Measurements from ENCODE around the gene MED27.

The MED27 gene

DNA sequence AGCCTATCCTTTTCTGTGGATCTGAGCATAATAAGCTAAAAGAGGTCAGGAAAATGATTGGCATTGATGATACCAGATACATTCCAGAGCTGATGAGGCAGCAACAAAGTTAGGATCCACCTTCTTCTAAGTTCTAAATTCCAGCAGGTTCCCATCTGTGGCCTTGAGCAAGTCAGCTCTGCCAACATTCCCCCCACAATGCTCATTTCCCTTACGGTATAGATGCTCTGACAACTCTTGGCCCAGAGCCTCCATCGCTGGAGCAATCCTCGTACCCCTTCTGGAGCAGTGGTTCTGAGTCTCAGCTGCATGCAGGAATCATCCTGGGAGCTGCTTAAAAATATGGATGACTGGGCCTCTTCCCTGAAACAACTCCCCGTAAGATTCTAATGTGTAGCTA, 78.1 kb downstream of the MED27 start:
- TF ChIP-seq ZFX (IDR thresholded peaks at IDR 0.05) (no peak), CTCF (conservative IDR thresholded peaks at IDR 0.05) (no peak)
- no peak overlapping the region for H3K27ac ChIP-seq

GRCh38 chr9:132000659-132001058, 79.0 kb downstream of the MED27 start:
- H3K27ac ChIP-seq = no peak overlapping the region
- TF ChIP-seq CTCF (conservative IDR thresholded peaks at IDR 0.05) (no peak), ZFX (IDR thresholded peaks at IDR 0.05) (no peak)

- TF ChIP-seq CTCF (conservative IDR thresholded peaks at IDR 0.05) (no peak), ZFX (IDR thresholded peaks at IDR 0.05) (no peak)
- no peak overlapping the region for H3K27ac ChIP-seq
These were observed 79.7 kb downstream of the MED27 start for GRCh38 chr9:131999692-132000551.

DNA sequence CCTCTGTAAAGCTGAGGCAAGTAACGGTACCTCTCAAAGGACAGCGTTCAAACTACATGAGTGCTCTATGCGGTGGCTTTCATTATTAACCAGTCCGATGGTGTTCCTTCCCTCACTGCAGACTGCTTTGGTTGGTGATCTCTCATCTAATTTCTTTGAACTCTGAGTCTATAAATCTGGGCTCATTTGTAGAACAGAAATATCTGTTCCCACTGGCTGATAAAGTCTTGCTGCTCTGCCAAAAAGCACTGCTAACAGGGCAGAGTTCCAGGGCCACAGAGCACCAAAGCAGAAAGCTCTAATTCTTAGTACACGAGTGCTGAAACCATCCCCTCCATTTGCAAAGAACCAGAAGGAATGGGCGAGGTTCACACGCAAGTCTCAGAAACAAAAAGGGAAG, 81.9 kb downstream of the MED27 start:
- TF ChIP-seq ZFX (IDR thresholded peaks at IDR 0.05) (no peak), CTCF (conservative IDR thresholded peaks at IDR 0.05) (no peak)
- no peak overlapping the region for H3K27ac ChIP-seq

DNA sequence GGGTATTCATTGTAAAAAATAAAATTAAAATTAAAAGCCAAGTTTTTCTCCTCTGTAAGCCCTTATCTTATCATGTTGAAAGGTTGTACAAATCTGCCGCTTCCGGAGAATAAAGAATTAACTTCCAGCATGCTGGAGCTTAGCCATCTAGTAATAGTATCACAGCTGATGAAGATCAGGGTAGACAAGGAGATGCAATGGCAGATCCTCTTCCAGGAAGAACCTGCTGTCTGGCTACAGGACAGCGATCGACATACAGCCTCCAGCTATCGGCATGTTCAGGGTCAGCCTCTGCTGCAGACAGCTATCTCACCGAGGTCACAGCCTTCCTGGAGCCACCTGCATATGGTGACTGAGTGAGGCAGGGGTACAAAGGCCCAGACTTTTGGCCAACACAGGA, 82.6 kb downstream of the MED27 start:
- TF ChIP-seq ZFX (IDR thresholded peaks at IDR 0.05) = no peak
- TF ChIP-seq CTCF (conservative IDR thresholded peaks at IDR 0.05) = no peak

GRCh38 chr9:131995382-131995781, 84.3 kb downstream of the MED27 start:
- TF ChIP-seq ZFX (IDR thresholded peaks at IDR 0.05) (no peak), CTCF (conservative IDR thresholded peaks at IDR 0.05) (no peak)
- H3K27ac ChIP-seq = no peak overlapping the region

More for the DNA sequence above, 82.6 kb downstream of the MED27 start:
- no peak overlapping the region for H3K27ac ChIP-seq

DNA sequence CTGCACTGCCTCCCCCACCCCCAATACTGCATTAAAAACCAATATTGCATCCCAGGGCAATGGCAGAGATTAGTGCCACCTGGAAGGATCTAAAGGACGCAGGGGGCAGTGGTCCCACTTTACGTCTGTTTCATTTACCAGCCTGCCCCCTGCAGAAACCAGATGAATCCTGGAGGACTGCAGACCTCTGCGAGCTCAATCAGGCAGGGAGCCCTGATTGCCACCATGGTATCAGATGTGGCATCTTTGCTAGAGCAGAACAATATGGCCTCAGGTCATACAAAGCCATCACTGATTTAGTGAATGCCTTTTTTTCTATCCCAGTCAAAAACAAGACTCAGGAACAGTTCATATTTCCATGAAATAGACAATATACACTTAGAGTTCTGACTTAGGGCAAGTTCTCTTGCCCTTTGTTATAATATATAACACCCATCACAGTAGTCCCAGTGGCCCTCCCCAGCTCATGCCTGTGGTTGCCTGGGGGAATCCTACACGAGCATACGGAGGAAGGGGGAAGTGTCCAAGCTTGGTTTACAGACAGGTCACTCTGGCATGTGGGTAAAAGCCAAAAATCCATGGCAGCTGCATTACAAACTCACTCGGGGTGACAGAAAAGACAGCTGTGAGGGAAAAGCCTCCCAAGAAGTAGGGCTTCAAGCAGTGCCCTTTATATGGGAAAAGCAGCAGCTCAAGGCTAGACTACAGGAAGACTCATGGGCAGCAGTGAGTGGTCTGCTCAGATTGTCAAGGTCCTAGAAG, 85.1 kb downstream of the MED27 start:
- H3K27ac ChIP-seq = no peak overlapping the region
- no peak for TF ChIP-seq CTCF (conservative IDR thresholded peaks at IDR 0.05)
- no peak for TF ChIP-seq ZFX (IDR thresholded peaks at IDR 0.05)

All from C4-2B (cell line).